HL-60 (cell line): Measurements from ENCODE around the gene TMC6.

Experiments used
- DNase-seq, 2 experiments: peaks; one replicate each; pipeline ENCODE4 v3.0.0-alpha.2; 2010 to 2020; ENCODE audit warnings: low read depth in 1 of 2, low spot score in 1 of 2
- H3K27ac ChIP-seq: fragments of 250-450 bp; sonication (Bioruptor Pico); replicated peaks from 2 replicates; pipeline ENCODE4 v1.5.1; 2020; ENCODE audit warnings: mild to moderate bottlenecking, moderate library complexity
- H3K27me3 ChIP-seq: fragments of 250-450 bp; sonication (Bioruptor Pico); 2 replicates; pipeline ENCODE4 v1.5.1; 2021; ENCODE audit warnings: mild to moderate bottlenecking, moderate library complexity; ENCODE audit not compliant: insufficient read depth, poor library complexity, severe bottlenecking
- H3K4me3 ChIP-seq: replicated peaks from 2 replicates; pipeline ENCODE4 v1.5.1; 2011; ENCODE audit warnings: mild to moderate bottlenecking, control low read depth, low read length; ENCODE audit not compliant: insufficient read depth
- GABPA ChIP-seq: IDR thresholded peaks from 2 replicates; pipeline ENCODE4 v1.6.1; 2012; ENCODE audit warnings: low read depth
- POLR2AphosphoS5 ChIP-seq: IDR thresholded peaks from 2 replicates; pipeline ENCODE4 v1.6.1; 2012; ENCODE audit warnings: low read depth
- SPI1 ChIP-seq: IDR thresholded peaks from 2 replicates; pipeline ENCODE4 v1.6.1; 2012; ENCODE audit warnings: low read depth, mild to moderate bottlenecking, borderline replicate concordance
- TF ChIP-seq, protein P1 (sequence below): IDR thresholded peaks from 2 replicates; pipeline ENCODE4 v1.6.1; 2012; ENCODE audit warnings: low read depth; ENCODE audit not compliant: insufficient replicate concordance
- TF ChIP-seq, protein P2 (sequence below): IDR thresholded peaks from one replicate; pipeline ENCODE4 v1.5.1; 2011; ENCODE audit warnings: low read length, control low read depth, inconsistent platforms; ENCODE audit not compliant: insufficient read depth

TMC6 gene

DNA sequence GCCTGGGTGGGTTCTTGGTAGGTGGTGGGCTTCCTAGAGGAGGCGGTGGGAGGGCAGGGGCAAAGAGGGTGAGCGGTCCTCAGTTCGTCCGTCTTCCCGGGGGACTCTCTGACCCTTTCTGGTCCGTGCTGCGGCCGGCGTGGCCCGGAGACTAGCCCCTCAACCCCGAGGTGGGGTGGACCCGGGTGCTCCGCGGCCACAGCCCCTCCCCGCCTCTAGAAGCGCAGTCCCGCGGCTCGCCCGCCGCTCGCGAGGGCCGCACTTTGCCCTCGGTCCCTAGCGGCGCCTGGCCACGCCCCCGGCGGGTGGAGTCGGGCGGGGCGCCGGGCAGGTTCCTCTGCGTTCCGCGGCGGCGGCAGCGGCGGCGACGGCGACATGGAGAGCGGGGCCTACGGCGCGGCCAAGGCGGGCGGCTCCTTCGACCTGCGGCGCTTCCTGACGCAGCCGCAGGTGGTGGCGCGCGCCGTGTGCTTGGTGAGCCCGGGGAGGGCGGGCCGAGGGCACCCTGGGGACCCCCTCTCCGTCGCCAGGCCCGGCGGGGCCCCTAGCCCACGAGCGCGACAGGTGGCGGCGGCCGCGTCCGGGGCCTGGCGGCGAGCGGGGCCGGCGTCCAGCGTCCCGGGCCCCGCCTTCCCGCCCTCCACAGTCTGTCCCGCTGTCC lies 39.8 kb upstream of the TMC6 start, which contains the start of gene SYNGR2:
SYNGR2 (plus strand) TSS at position 340 of the 661 bp plus-strand sequence; CDS start at position 376, 36 bp downstream.
- Histone ChIP-seq H3K4me3 (peak within 1 kb of the TSS; percentile 82), H3K27me3 (no peaks in the 10 kb centered on the region), H3K27ac (peak within 1 kb of the TSS; percentile 58)
- DNase-seq: peak; percentile 71 to 81
- TF ChIP-seq, protein P1, sequence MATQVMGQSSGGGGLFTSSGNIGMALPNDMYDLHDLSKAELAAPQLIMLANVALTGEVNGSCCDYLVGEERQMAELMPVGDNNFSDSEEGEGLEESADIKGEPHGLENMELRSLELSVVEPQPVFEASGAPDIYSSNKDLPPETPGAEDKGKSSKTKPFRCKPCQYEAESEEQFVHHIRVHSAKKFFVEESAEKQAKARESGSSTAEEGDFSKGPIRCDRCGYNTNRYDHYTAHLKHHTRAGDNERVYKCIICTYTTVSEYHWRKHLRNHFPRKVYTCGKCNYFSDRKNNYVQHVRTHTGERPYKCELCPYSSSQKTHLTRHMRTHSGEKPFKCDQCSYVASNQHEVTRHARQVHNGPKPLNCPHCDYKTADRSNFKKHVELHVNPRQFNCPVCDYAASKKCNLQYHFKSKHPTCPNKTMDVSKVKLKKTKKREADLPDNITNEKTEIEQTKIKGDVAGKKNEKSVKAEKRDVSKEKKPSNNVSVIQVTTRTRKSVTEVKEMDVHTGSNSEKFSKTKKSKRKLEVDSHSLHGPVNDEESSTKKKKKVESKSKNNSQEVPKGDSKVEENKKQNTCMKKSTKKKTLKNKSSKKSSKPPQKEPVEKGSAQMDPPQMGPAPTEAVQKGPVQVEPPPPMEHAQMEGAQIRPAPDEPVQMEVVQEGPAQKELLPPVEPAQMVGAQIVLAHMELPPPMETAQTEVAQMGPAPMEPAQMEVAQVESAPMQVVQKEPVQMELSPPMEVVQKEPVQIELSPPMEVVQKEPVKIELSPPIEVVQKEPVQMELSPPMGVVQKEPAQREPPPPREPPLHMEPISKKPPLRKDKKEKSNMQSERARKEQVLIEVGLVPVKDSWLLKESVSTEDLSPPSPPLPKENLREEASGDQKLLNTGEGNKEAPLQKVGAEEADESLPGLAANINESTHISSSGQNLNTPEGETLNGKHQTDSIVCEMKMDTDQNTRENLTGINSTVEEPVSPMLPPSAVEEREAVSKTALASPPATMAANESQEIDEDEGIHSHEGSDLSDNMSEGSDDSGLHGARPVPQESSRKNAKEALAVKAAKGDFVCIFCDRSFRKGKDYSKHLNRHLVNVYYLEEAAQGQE: no peak
- TF ChIP-seq POLR2AphosphoS5 (peak; percentile 66; the same call in 1 of the 2 replicates), SPI1 (peak; percentile 30; the same call in 1 of the 2 replicates), GABPA (no peak)
- TF ChIP-seq, protein P2, sequence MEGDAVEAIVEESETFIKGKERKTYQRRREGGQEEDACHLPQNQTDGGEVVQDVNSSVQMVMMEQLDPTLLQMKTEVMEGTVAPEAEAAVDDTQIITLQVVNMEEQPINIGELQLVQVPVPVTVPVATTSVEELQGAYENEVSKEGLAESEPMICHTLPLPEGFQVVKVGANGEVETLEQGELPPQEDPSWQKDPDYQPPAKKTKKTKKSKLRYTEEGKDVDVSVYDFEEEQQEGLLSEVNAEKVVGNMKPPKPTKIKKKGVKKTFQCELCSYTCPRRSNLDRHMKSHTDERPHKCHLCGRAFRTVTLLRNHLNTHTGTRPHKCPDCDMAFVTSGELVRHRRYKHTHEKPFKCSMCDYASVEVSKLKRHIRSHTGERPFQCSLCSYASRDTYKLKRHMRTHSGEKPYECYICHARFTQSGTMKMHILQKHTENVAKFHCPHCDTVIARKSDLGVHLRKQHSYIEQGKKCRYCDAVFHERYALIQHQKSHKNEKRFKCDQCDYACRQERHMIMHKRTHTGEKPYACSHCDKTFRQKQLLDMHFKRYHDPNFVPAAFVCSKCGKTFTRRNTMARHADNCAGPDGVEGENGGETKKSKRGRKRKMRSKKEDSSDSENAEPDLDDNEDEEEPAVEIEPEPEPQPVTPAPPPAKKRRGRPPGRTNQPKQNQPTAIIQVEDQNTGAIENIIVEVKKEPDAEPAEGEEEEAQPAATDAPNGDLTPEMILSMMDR: no peak

DNA sequence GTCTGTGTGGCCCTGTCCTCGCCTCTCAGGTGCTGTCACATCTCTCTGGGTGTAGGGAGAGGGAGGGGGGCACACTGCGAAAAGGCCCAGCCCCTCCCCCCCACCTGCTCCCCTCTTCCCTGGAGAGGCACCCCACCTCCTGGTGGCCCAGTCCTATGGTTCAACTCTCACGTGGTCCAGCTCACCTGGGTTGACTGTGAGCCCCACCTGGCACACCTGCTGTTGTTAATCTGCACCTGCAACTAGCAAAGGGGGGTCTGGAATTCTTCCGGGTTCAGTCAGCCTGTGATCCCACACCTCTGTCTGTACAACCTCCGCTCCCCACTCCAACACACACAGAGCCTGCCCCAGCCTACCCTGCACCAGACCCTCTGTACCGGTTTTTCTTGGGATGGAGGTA lies 37.9 kb upstream of the TMC6 start:
- no peak for DNase-seq

DNA sequence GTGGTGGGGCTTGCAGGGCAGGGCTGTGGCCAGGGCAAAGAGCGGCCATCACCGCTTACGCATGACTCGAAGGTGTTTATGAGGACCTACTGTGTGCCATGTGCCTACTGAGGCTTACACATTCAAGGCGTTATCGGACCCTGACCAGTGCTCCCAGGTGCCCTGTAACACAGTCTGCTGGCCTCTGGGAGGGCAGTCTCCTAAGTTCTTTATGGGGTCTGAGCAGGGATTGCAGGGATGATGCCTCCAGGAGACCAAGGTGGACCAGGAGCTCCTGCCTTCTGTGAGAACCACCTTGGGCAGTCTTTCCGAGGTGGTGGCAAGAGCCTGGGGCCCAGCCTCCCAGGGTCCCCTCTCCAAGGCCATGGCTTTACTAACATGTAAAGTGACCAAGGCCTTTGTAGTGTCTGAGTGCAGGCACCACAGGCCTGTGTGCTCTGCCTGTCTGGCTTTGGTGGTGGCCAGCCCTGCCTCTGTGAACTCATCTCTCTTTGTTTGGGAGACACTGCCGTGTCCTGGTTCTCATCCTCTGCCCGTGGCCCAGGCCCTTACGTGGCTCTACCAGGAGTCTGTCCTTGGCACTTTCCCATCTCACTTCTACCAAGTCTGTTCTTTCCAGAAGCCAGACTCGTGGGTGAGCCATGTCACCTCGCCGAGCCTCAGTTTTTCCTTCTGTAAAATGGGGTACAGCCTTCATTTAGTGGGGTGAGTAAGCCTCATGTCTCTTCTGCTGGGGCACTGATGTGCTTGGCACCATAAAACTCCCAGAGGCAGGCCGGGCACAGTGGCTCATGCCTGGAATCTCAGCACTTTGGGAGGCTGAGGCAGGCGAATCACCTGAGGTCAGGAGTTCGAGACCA lies 36.4 kb upstream of the TMC6 start:
- DNase-seq: no peak
- TF ChIP-seq GABPA (no peak), POLR2AphosphoS5 (no peak), SPI1 (no peak)
- TF ChIP-seq, protein P1: no peak
- TF ChIP-seq, protein P2: no peak
- Histone ChIP-seq H3K27ac (no peak overlapping the region), H3K4me3 (no peak overlapping the region), H3K27me3 (no peaks in the 10 kb centered on the region)

More for the DNA sequence above, 37.9 kb upstream of the TMC6 start:
- no peak overlapping the region for H3K27ac ChIP-seq
- TF ChIP-seq, protein P1: no peak
- TF ChIP-seq, protein P2: no peak
- TF ChIP-seq GABPA (no peak), SPI1 (no peak), POLR2AphosphoS5 (no peak)
- no peak overlapping the region for H3K4me3 ChIP-seq
- no peaks in the 10 kb centered on the region for H3K27me3 ChIP-seq
